H9 (cell line): ENCODE measurements around the gene SPINT1. TPM values are rescaled to one million over a fixed set of nuclear protein-coding genes. Genes with fewer than 3 reads are reported as not detected.

ENCODE experiments used
- DNase-seq: peaks from one replicate; pipeline ENCODE4 v3.0.0-alpha.2; 2017
- H2AFZ ChIP-seq: one replicate; pipeline ENCODE4 v1.6.1; 2013; ENCODE audit warnings: mild to moderate bottlenecking, low read length, control low read depth, moderate library complexity
- H2AK5ac ChIP-seq: 2 replicates; pipeline ENCODE4 v1.6.1; 2013; ENCODE audit warnings: low read length, control low read depth, mixed read lengths; ENCODE audit not compliant: insufficient read length
- H2BK120ac ChIP-seq: one replicate; pipeline ENCODE4 v1.6.1; 2013; ENCODE audit warnings: low read depth, mild to moderate bottlenecking, low read length, control low read depth, inconsistent platforms; ENCODE audit not compliant: poor library complexity, severe bottlenecking
- H2BK12ac ChIP-seq: 2 replicates; pipeline ENCODE4 v1.6.1; 2013; ENCODE audit warnings: low read length, control low read depth, mixed read lengths, low read depth; ENCODE audit not compliant: insufficient read length
- H2BK15ac ChIP-seq: 2 replicates; pipeline ENCODE4 v1.6.1; 2013; ENCODE audit warnings: low read depth, low read length, control low read depth
- H2BK20ac ChIP-seq: one replicate; pipeline ENCODE4 v1.6.1; 2013; ENCODE audit warnings: low read depth, mild to moderate bottlenecking, low read length, control low read depth, inconsistent platforms; ENCODE audit not compliant: poor library complexity, severe bottlenecking
- H2BK5ac ChIP-seq: 2 replicates; pipeline ENCODE4 v1.6.1; 2013; ENCODE audit warnings: low read length, control low read depth, mixed read lengths; ENCODE audit not compliant: insufficient read length
- H3K14ac ChIP-seq: 2 replicates; pipeline ENCODE4 v1.6.1; 2013; ENCODE audit warnings: low read length, control low read depth; ENCODE audit not compliant: insufficient read depth
- H3K18ac ChIP-seq: 2 replicates; pipeline ENCODE4 v1.6.1; 2013; ENCODE audit warnings: low read depth, mild to moderate bottlenecking, mixed read lengths, low read length, control low read depth; ENCODE audit not compliant: insufficient read length
- H3K23ac ChIP-seq: 2 replicates; pipeline ENCODE4 v1.6.1; 2013; ENCODE audit warnings: low read length, control low read depth, mixed read lengths, low read depth; ENCODE audit not compliant: insufficient read length
- H3K23me2 ChIP-seq: 2 replicates; pipeline ENCODE4 v1.6.1; 2013; ENCODE audit warnings: low read depth, mild to moderate bottlenecking, mixed read lengths, low read length, control low read depth; ENCODE audit not compliant: insufficient read length, poor library complexity, severe bottlenecking
- H3K27ac ChIP-seq: 2 replicates; pipeline ENCODE4 v1.5.1; 2013; ENCODE audit warnings: low read length, control low read depth, mixed read lengths, low read depth; ENCODE audit not compliant: insufficient read length
- H3K27me3 ChIP-seq: 2 replicates; pipeline ENCODE4 v1.6.1; 2013; ENCODE audit warnings: low read length, control low read depth, inconsistent platforms; ENCODE audit not compliant: insufficient read depth
- H3K4ac ChIP-seq: 2 replicates; pipeline ENCODE4 v1.6.1; 2013; ENCODE audit warnings: low read depth, mild to moderate bottlenecking, control low read depth, inconsistent platforms, low read length, moderate library complexity
- H3K4me1 ChIP-seq: 2 replicates; pipeline ENCODE4 v1.6.1; 2013; ENCODE audit warnings: low read length, control low read depth, inconsistent platforms; ENCODE audit not compliant: insufficient read depth
- H3K4me2 ChIP-seq: 2 replicates; pipeline ENCODE4 v1.6.1; 2013; ENCODE audit warnings: low read length, control low read depth, mixed read lengths; ENCODE audit not compliant: insufficient read length, insufficient read depth
- H3K56ac ChIP-seq: 2 replicates; pipeline ENCODE4 v1.6.1; 2013; ENCODE audit warnings: low read depth, mild to moderate bottlenecking, mixed read lengths, low read length, control low read depth; ENCODE audit not compliant: insufficient read length
- H3K79me1 ChIP-seq: 2 replicates; pipeline ENCODE4 v1.6.1; 2013; ENCODE audit warnings: low read depth, mild to moderate bottlenecking, moderate library complexity, low read length, control low read depth, inconsistent platforms; ENCODE audit not compliant: insufficient read depth, poor library complexity, severe bottlenecking
- H3K79me2 ChIP-seq: 2 replicates; pipeline ENCODE4 v1.6.1; 2013; ENCODE audit warnings: low read length, control low read depth, inconsistent platforms; ENCODE audit not compliant: insufficient read depth
- H3K9ac ChIP-seq: 2 replicates; pipeline ENCODE4 v1.6.1; 2013; ENCODE audit warnings: low read length, control low read depth, mixed read lengths; ENCODE audit not compliant: insufficient read length; ENCODE audit errors: extremely low read depth
- H3K9me3 ChIP-seq: one replicate; pipeline ENCODE4 v1.6.1; 2013; ENCODE audit warnings: low read depth, low read length, inconsistent platforms; ENCODE audit not compliant: control insufficient read depth
- H3T11ph ChIP-seq: one replicate; pipeline ENCODE4 v1.6.1; 2013; ENCODE audit warnings: mild to moderate bottlenecking, low read length, control low read depth, inconsistent platforms
- H4K20me1 ChIP-seq: one replicate; pipeline ENCODE4 v1.6.1; 2013; ENCODE audit not compliant: control insufficient read depth, insufficient read length, insufficient read depth
- H4K5ac ChIP-seq: 2 replicates; pipeline ENCODE4 v1.6.1; 2013; ENCODE audit warnings: low read depth, mild to moderate bottlenecking, mixed read lengths, low read length, control low read depth; ENCODE audit not compliant: insufficient read length
- H4K8ac ChIP-seq: replicated peaks from 2 replicates; pipeline ENCODE4 v1.6.1; 2013; ENCODE audit warnings: low read length, control low read depth, mixed read lengths, low read depth; ENCODE audit not compliant: insufficient read length
- H4K91ac ChIP-seq: 2 replicates; pipeline ENCODE4 v1.6.1; 2013; ENCODE audit warnings: low read depth, mild to moderate bottlenecking, moderate library complexity, mixed read lengths, low read length, control low read depth; ENCODE audit not compliant: insufficient read length
- H3K27ac Mint-ChIP-seq, 3 experiments: 2 replicates in 2 of 3; 3 replicates in 1 of 3; pipeline ENCODE4 v1.8.0; 2020 to 2021; ENCODE audit warnings: mixed read lengths in 3 of 3, mild to moderate bottlenecking in 1 of 3, moderate library complexity in 1 of 3
- H3K27me3 Mint-ChIP-seq: 2 replicates; pipeline ENCODE4 v1.8.0; 2021; ENCODE audit warnings: low read depth, mild to moderate bottlenecking, moderate library complexity, mixed read lengths
- H3K36me3 Mint-ChIP-seq, 3 experiments: 2 replicates in 2 of 3; 3 replicates in 1 of 3; pipeline ENCODE4 v1.8.0; 2020 to 2021; ENCODE audit warnings: low read depth in 3 of 3, mixed read lengths in 3 of 3; ENCODE audit not compliant: insufficient read depth in 1 of 3
- H3K4me1 Mint-ChIP-seq, 2 experiments: 2 replicates each; pipeline ENCODE4 v1.8.0; 2020; ENCODE audit warnings: mixed read lengths in 2 of 2
- H3K4me3 Mint-ChIP-seq, 2 experiments: 2 replicates in 1 of 2; 3 replicates in 1 of 2; pipeline ENCODE4 v1.8.0; 2020 to 2021; ENCODE audit warnings: mild to moderate bottlenecking in 2 of 2, mixed read lengths in 2 of 2, moderate library complexity in 1 of 2
- H3K9me3 Mint-ChIP-seq, 2 experiments: 2 replicates in 1 of 2; 3 replicates in 1 of 2; pipeline ENCODE4 v1.8.0; 2020; ENCODE audit warnings: mild to moderate bottlenecking in 2 of 2, mixed read lengths in 2 of 2, moderate library complexity in 1 of 2
- CTCF ChIP-seq: fragments of 200-600 bp; sonication (generic); conservative IDR thresholded peaks from 3 replicates; pipeline ENCODE4 v1.8.0; 2021; ENCODE audit warnings: antibody characterized with exemption, mild to moderate bottlenecking
- WGBS: extraction: QIAGEN DNeasy Blood & Tissue Kit; methylation state at CpG from one replicate; pipeline ENCODE4 v1.1.7; 2013; ENCODE audit warnings: missing lambda C conversion rate, low lambda C conversion rate, mixed read lengths; ENCODE audit not compliant: insufficient read length; ENCODE audit errors: extremely low coverage; 5-methylcytosine and 5-hydroxymethylcytosine counted together
- total RNA-seq: library from RNA; stranded (reverse); gene quantifications from 2 replicates; pipeline ENCODE4 v1.2.1, GENCODE V29; 2021

Gene SPINT1
- total RNA-seq, 1 experiment from 2014 or later, result 130 TPM

- Histone ChIP-seq H3K4me1 (no peaks in the 10 kb centered on the region; the same call in 1 of the 2 replicates), H4K8ac (no peak overlapping the region), H2BK12ac (no peak overlapping the region), H3K9ac (no peak overlapping the region), H2AFZ (no peak overlapping the region), H3K23me2 (no peaks in the 10 kb centered on the region), H4K91ac (no peak overlapping the region), H3K9me3 (no peaks in the 10 kb centered on the region), H3K18ac (no peak overlapping the region), H4K20me1 (no peaks in the 10 kb centered on the region), H2BK5ac (no peak overlapping the region), H2AK5ac (no peak overlapping the region), H3K4me2 (no peak overlapping the region), H2BK15ac (no peak overlapping the region), H3K56ac (no peak overlapping the region), H3K79me1 (no peaks in the 10 kb centered on the region), H3T11ph (no peak overlapping the region), H3K27me3 (no peaks in the 10 kb centered on the region), H3K27ac (no peak overlapping the region), H3K4ac (no peak overlapping the region), H3K14ac (no peak overlapping the region), H2BK120ac (no peak overlapping the region), H2BK20ac (no peak overlapping the region), H3K79me2 (no peaks in the 10 kb centered on the region), H3K23ac (no peak overlapping the region), H4K5ac (no peak overlapping the region)
- no peak overlapping the region for H3K4me3 Mint-ChIP-seq
- H3K27ac Mint-ChIP-seq, result no peak overlapping the region; a peak in 1 of 7 replicates
- no peak for TF ChIP-seq CTCF
- H3K36me3 Mint-ChIP-seq, result no peaks in the 10 kb centered on the region
- DNase-seq, result no peak
- H3K4me1 Mint-ChIP-seq, result peaks cover 8 to 9% of the 10 kb centered on the region in 2 experiments
- H3K27me3 Mint-ChIP-seq, result no peaks in the 10 kb centered on the region; the same call in none of the 2 replicates
- WGBS, result no CpG with 5 or more reads among the region's 6 CpGs
- peaks cover 5 to 7% of the 10 kb centered on the region in 2 experiments; a peak in 4 of 5 replicates for H3K9me3 Mint-ChIP-seq
Measured at GRCh38 chr15:40879609-40880008, 35.8 kb downstream of the SPINT1 start.
